Measurements from ENCODE around the gene TPX2. TPM values are rescaled to one million over a fixed set of nuclear protein-coding genes. Genes with fewer than 3 reads are reported as not detected.

TPX2 gene
- total and polyA plus RNA-seq, 10 of the 15 experiments (the other 5 are each of a cell fraction or from before 2014, with no cell fraction given), result 29.7 to 144 (median 89.0) TPM

- TF ChIP-seq ELK1 (IDR thresholded peaks at IDR 0.05; ENCODE audit: low read depth, low read length), result peak; percentile 58; the same call in 1 of the 2 replicates
- TF ChIP-seq RB1 (IDR thresholded peaks at IDR 0.05; ENCODE audit: borderline replicate concordance), result no peak
- peak; percentile 29 to 70; a peak in 2 of 4 replicates for TF ChIP-seq IKZF2 (IDR thresholded peaks at IDR 0.05)
- peak; percentile 94 for TF ChIP-seq NFYB (IDR thresholded peaks at IDR 0.05; ENCODE audit: insufficient read depth, low read depth, low read length)
- peak; percentile 99 for TF ChIP-seq NKRF (conservative IDR thresholded peaks at IDR 0.05)
- peak; percentile 92 for TF ChIP-seq GABPA (IDR thresholded peaks at IDR 0.05; ENCODE audit: low read depth)
- no peak for TF ChIP-seq PAX8 (IDR thresholded peaks at IDR 0.05)
- TF ChIP-seq ZSCAN29 (IDR thresholded peaks at IDR 0.05), result no peak
- TF ChIP-seq MTA3 (IDR thresholded peaks at IDR 0.05; ENCODE audit: borderline replicate concordance, low read length), result no peak
Measured at GRCh38 chr20:31738729-31739549, at the start of gene TPX2 (continued).
